Naive thymus-derived CD8-positive, alpha-beta T cell (primary cell): Measurements from ENCODE around the gene IRF3. TPM values are rescaled to one million over a fixed set of nuclear protein-coding genes. Genes with fewer than 3 reads are reported as not detected.

Source experiments
- ATAC-seq, 2 donors: fragments of 150-1000 bp; cut with Tn5 transposase in 1 of 2; sonication (Bioruptor Pico), chemical (Tn5 transposase) in 1 of 2; 1 replicate in 1 of 2; 2 replicates in 1 of 2; pipeline ENCODE4 v1.10.0; 2021; ENCODE audit warnings: mild to moderate bottlenecking in 2 of 2, moderate library complexity in 2 of 2
- POLR2A ChIA-PET: fragments of 350-600 bp; sonication (Branson Sonifier 250); formaldehyde crosslinking; loops from one replicate; lab custom pipeline; 2021; ENCODE audit warnings: antibody characterized with exemption; lab: Charles Lee
- DNase-seq, 10 donors: peaks; one replicate each; pipeline versions ENCODE4 v3.0.0 to v3.0.0-alpha.2; 2020 to 2022
- H3K27ac Mint-ChIP-seq, 10 donors: one replicate each; pipeline ENCODE4 v1.8.0; 2020 to 2022; ENCODE audit warnings: mild to moderate bottlenecking in 10 of 10, mixed read lengths in 10 of 10, moderate library complexity in 4 of 10, inconsistent platforms in 1 of 10
- H3K27me3 Mint-ChIP-seq, 5 donors: one replicate each; pipeline ENCODE4 v1.8.0; 2021 to 2022; ENCODE audit warnings: mixed read lengths in 5 of 5
- H3K36me3 Mint-ChIP-seq, 3 donors: one replicate each; pipeline ENCODE4 v1.8.0; 2020 to 2022; ENCODE audit warnings: mixed read lengths in 3 of 3, mild to moderate bottlenecking in 2 of 3, inconsistent platforms in 1 of 3
- H3K4me1 Mint-ChIP-seq, 4 donors: one replicate each; pipeline ENCODE4 v1.8.0; 2021 to 2022; ENCODE audit warnings: mixed read lengths in 4 of 4
- H3K4me3 Mint-ChIP-seq, 10 donors: one replicate each; pipeline ENCODE4 v1.8.0; 2020 to 2022; ENCODE audit warnings: mild to moderate bottlenecking in 10 of 10, mixed read lengths in 10 of 10, moderate library complexity in 6 of 10, inconsistent platforms in 1 of 10
- H3K9me3 Mint-ChIP-seq, 9 donors: one replicate each; pipeline ENCODE4 v1.8.0; 2020 to 2022; ENCODE audit warnings: mixed read lengths in 9 of 9, mild to moderate bottlenecking in 3 of 9, inconsistent platforms in 1 of 9, moderate library complexity in 1 of 9
- polyA plus RNA-seq, 3 donors: library from polyadenylated mRNA; unstranded; fragments of 300-500 nt; fragmentation: Illumina TruSeq; gene quantifications; one replicate each; pipeline ENCODE4 v1.2.3, GENCODE V29; 2021
- total RNA-seq, 8 experiments: library from RNA in 2 of 8; stranded (reverse) in 2 of 8; gene quantifications; one replicate each; pipeline ENCODE4 v1.2.3 and lab custom pipeline; 2021 to 2026

IRF3 gene
- total and polyA plus RNA-seq, 5 experiments from 2014 or later, result 54.6 to 303 (median 76.1) TPM

- H3K27me3 Mint-ChIP-seq, result peaks cover 0 to 11% (median 8%) of the 10 kb centered on the region in 5 donors
- H3K36me3 Mint-ChIP-seq, result peaks cover 0 to 46% (median 11%) of the 10 kb centered on the region in 3 donors
- peaks cover 16 to 31% (median 24%) of the 10 kb centered on the region in 4 donors for H3K4me1 Mint-ChIP-seq
- no peak for DNase-seq
- H3K4me3 Mint-ChIP-seq, result no peak overlapping the region
- no peak for ATAC-seq
- POLR2A ChIA-PET, result interaction anchor here (0.7 to 1.1 kb wide), 2 partner anchors 159 to 198 kb away, joined by 4 to 5 read pairs; partner anchors contain the start of gene RCN3
- H3K27ac Mint-ChIP-seq, result no peak overlapping the region
- no peaks in the 10 kb centered on the region for H3K9me3 Mint-ChIP-seq
Measured at GRCh38 chr19:49686503-49687088, 20.9 kb upstream of the IRF3 start.

GRCh38 chr19:49685845-49686332 is 20.2 kb upstream of the IRF3 start:
- H3K36me3 Mint-ChIP-seq, result peaks cover 0 to 52% (median 11%) of the 10 kb centered on the region in 3 donors
- no peak for DNase-seq
- H3K4me1 Mint-ChIP-seq, result peaks cover 12 to 27% (median 20%) of the 10 kb centered on the region in 4 donors
- peak overlapping the region in 1 of 10 donors; percentile 75 for H3K27ac Mint-ChIP-seq
- peaks cover 0 to 7% (median 7%) of the 10 kb centered on the region in 5 donors for H3K27me3 Mint-ChIP-seq
- POLR2A ChIA-PET, result interaction anchor here (0.7 to 1.1 kb wide), 2 partner anchors 158 to 197 kb away, joined by 4 to 5 read pairs; partner anchors contain the start of gene RCN3
- H3K4me3 Mint-ChIP-seq, result no peak overlapping the region
- ATAC-seq, result no peak
- H3K9me3 Mint-ChIP-seq, result no peaks in the 10 kb centered on the region

- H3K4me3 Mint-ChIP-seq, result no peak overlapping the region
- H3K27ac Mint-ChIP-seq, result peak overlapping the region in 2 of 10 donors; percentile 25 to 75
- POLR2A ChIA-PET, result interaction anchor here (1.1 kb wide), 1 partner anchor 157 kb away, joined by 4 read pairs; the partner anchor contains the start of gene RCN3
- DNase-seq (no peak), ATAC-seq (no peak)
- H3K9me3 Mint-ChIP-seq, result no peaks in the 10 kb centered on the region
- H3K4me1 Mint-ChIP-seq, result peaks cover 8 to 26% (median 19%) of the 10 kb centered on the region in 4 donors
- no peaks in the 10 kb centered on the region for H3K27me3 Mint-ChIP-seq
- peaks cover 0 to 57% (median 12%) of the 10 kb centered on the region in 3 donors for H3K36me3 Mint-ChIP-seq
Measured at GRCh38 chr19:49684983-49685553, 19.4 kb upstream of the IRF3 start.

- no peaks in the 10 kb centered on the region for H3K9me3 Mint-ChIP-seq
- peak overlapping the region in 1 of 10 donors; percentile 80 for H3K27ac Mint-ChIP-seq
- no peak overlapping the region for H3K4me3 Mint-ChIP-seq
- peaks cover 0 to 57% (median 12%) of the 10 kb centered on the region in 3 donors for H3K36me3 Mint-ChIP-seq
- DNase-seq (no peak), ATAC-seq (no peak)
- POLR2A ChIA-PET, result no interaction called here
- H3K27me3 Mint-ChIP-seq, result no peaks in the 10 kb centered on the region
- H3K4me1 Mint-ChIP-seq, result peaks cover 10 to 27% (median 19%) of the 10 kb centered on the region in 4 donors
Measured at GRCh38 chr19:49684251-49684982, 18.8 kb upstream of the IRF3 start.

- Mint-ChIP-seq H3K4me1 (peaks cover 10 to 25% (median 20%) of the 10 kb centered on the region in 4 donors), H3K27ac (peak overlapping the region in 1 of 10 donors; percentile 80), H3K27me3 (no peaks in the 10 kb centered on the region), H3K9me3 (no peaks in the 10 kb centered on the region), H3K4me3 (no peak overlapping the region), H3K36me3 (peaks cover 0 to 57% (median 12%) of the 10 kb centered on the region in 3 donors)
- ATAC-seq, result no peak
- DNase-seq, result no peak
- POLR2A ChIA-PET, result no interaction called here
Measured at GRCh38 chr19:49683814-49684250, 18.2 kb upstream of the IRF3 start.

- DNase-seq (no peak), ATAC-seq (no peak)
- Mint-ChIP-seq H3K9me3 (no peaks in the 10 kb centered on the region), H3K4me3 (no peak overlapping the region), H3K4me1 (peaks cover 15 to 31% (median 28%) of the 10 kb centered on the region in 4 donors), H3K27ac (no peak overlapping the region), H3K27me3 (no peaks in the 10 kb centered on the region), H3K36me3 (peaks cover 0 to 53% (median 12%) of the 10 kb centered on the region in 3 donors)
- POLR2A ChIA-PET, result interaction anchor here (0.6 to 0.8 kb wide), 2 partner anchors 42 to 102 kb away, joined by 3 to 4 read pairs; partner anchors contain the start of gene RRAS
Measured at GRCh38 chr19:49682274-49682673, 16.6 kb upstream of the IRF3 start.

- Mint-ChIP-seq H3K9me3 (no peaks in the 10 kb centered on the region), H3K4me1 (peaks cover 16 to 35% (median 28%) of the 10 kb centered on the region in 4 donors), H3K27me3 (no peaks in the 10 kb centered on the region), H3K4me3 (no peak overlapping the region), H3K36me3 (peaks cover 0 to 49% (median 10%) of the 10 kb centered on the region in 3 donors), H3K27ac (no peak overlapping the region)
- POLR2A ChIA-PET, result interaction anchor here (0.8 kb wide), 1 partner anchor 42 kb away, joined by 3 read pairs; the partner anchor contains the start of gene RRAS
- no peak for ATAC-seq
- no peak for DNase-seq
Measured at GRCh38 chr19:49681830-49682229, 16.2 kb upstream of the IRF3 start.

GRCh38 chr19:49680421-49681351 is 15.0 kb upstream of the IRF3 start:
- Mint-ChIP-seq H3K36me3 (peaks cover 0 to 46% (median 10%) of the 10 kb centered on the region in 3 donors), H3K9me3 (no peaks in the 10 kb centered on the region), H3K4me3 (peak overlapping the region in 5 of 10 donors; percentile 18 to 68 (median 28)), H3K27ac (peak overlapping the region in 9 of 10 donors; percentile 19 to 99 (median 79)), H3K27me3 (no peaks in the 10 kb centered on the region), H3K4me1 (peaks cover 23 to 47% (median 36%) of the 10 kb centered on the region in 4 donors)
- ATAC-seq (peak; percentile 4 to 6), DNase-seq (peak; percentile 83 to 98 (median 93))
- POLR2A ChIA-PET, result interaction anchor here (0.6 to 2.5 kb wide), 6 partner anchors 17 to 227 kb away, joined by 3 to 7 read pairs (median 4); partner anchors contain the start of gene NOSIP

- H3K4me1 Mint-ChIP-seq, result peaks cover 23 to 47% (median 37%) of the 10 kb centered on the region in 4 donors
- H3K27ac Mint-ChIP-seq, result peak overlapping the region; percentile 48 to 99 (median 80)
- H3K27me3 Mint-ChIP-seq, result no peaks in the 10 kb centered on the region
- H3K9me3 Mint-ChIP-seq, result no peaks in the 10 kb centered on the region
- peaks cover 0 to 39% (median 10%) of the 10 kb centered on the region in 3 donors for H3K36me3 Mint-ChIP-seq
- peak overlapping the region in 6 of 10 donors; percentile 22 to 68 (median 42) for H3K4me3 Mint-ChIP-seq
- ATAC-seq (no peak), DNase-seq (no peak)
- POLR2A ChIA-PET, result interaction anchor here (0.6 to 3.0 kb wide), 9 partner anchors 10 to 206 kb away, joined by 3 to 27 read pairs (median 4); partner anchors contain the start of genes ADM5, FLT3LG, PRR12 and RRAS
Measured at GRCh38 chr19:49679771-49680413, 14.2 kb upstream of the IRF3 start.

GRCh38 chr19:49678985-49679770 is 13.5 kb upstream of the IRF3 start:
- H3K36me3 Mint-ChIP-seq, result peaks cover 0 to 36% (median 7%) of the 10 kb centered on the region in 3 donors
- H3K27me3 Mint-ChIP-seq, result no peaks in the 10 kb centered on the region
- no peaks in the 10 kb centered on the region for H3K9me3 Mint-ChIP-seq
- peak overlapping the region in 7 of 10 donors; percentile 12 to 89 (median 87) for H3K4me3 Mint-ChIP-seq
- H3K27ac Mint-ChIP-seq, result peak overlapping the region; percentile 60 to 99 (median 94)
- peaks cover 23 to 47% (median 37%) of the 10 kb centered on the region in 4 donors for H3K4me1 Mint-ChIP-seq
- POLR2A ChIA-PET, result interaction anchor here (0.6 to 7.5 kb wide), 16 partner anchors 11 to 1972 kb away, joined by 3 to 63 read pairs (median 6); partner anchors contain the start of genes ADM5, BCL2L12, CPT1C and FLT3LG
- DNase-seq, result no peak
- ATAC-seq, result no peak
